NCI-H345 treated with DMSO at 0.1 percent for 48 hours (cell line): ENCODE measurements around the gene TGFB2.
"Not testable (repeated sequence)": the region's sequence is repeated elsewhere in the genome, so short reads cannot be mapped to it uniquely, and the experiment has no call there.

Source experiments
- DNase-seq: peaks from one replicate; lab custom pipeline; 2025; ENCODE audit not compliant: unreplicated experiment; lab: John Stamatoyannopoulos, UW

The TGFB2 gene

DNA sequence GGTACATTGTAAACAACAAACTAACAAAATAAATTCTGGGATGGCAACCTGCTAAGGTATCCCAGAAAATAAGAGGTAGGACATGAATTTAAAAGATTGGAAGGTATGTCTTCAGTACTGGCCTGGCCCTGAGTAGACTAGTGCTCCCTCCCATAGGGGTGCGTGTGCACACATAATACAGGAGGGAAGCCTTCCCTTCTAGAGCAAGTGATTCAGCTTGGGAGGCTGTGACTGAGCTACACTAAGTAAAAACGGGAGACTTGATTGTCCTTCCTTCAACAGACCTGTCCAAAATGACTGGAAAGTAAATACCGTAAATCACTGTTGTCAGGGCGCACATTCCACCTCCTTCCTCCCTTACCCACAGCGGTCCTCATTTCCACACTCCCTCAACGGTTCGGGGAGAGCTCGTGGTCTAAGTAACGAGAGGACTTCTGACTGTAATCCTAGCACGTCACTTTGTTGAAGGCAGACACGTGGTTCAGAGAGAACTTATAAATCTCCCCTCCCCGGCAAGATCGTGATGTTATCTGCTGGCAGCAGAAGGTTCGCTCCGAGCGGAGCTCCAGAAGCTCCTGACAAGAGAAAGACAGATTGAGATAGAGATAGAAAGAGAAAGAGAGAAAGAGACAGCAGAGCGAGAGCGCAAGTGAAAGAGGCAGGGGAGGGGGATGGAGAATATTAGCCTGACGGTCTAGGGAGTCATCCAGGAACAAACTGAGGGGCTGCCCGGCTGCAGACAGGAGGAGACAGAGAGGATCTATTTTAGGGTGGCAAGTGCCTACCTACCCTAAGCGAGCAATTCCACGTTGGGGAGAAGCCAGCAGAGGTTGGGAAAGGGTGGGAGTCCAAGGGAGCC lies at the start of gene TGFB2:
TSS of gene TGFB2 (plus strand) at position 523 of the 859 bp plus-strand sequence. CDS start 1,366 bp downstream, outside the sequence.
- DNase-seq = peak; percentile 58

GRCh38 chr1:218296162-218296561 lies 49.0 kb upstream of the TGFB2 start:
- no peak for DNase-seq

GRCh38 chr1:218297461-218297860 lies 47.7 kb upstream of the TGFB2 start:
- DNase-seq = no peak

DNA sequence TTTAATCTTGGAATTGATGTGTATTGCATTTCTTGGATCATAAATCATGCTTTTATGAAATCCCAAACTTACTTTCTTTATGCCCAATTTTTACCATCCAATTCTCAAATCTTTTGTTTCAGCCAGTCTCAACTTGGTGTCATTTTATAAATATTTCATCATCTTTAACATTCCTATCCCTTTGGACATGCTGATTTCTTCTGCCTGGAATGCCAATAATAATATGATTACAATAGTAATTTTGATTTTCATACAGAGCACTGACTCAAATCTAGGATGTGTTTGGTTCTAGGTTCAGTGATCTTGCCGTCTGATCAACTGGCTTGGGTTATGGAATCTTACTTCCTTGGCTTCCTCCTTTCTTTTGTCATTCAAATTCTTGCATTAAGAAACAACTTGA lies 47.3 kb upstream of the TGFB2 start:
- no peak for DNase-seq

GRCh38 chr1:218298398-218298797 lies 46.7 kb upstream of the TGFB2 start:
- DNase-seq = no peak

- no peak for DNase-seq
Measured at GRCh38 chr1:218299416-218299815, 45.7 kb upstream of the TGFB2 start.

GRCh38 chr1:218301217-218301616 lies 43.9 kb upstream of the TGFB2 start:
- no peak for DNase-seq

GRCh38 chr1:218302155-218302554 lies 43.0 kb upstream of the TGFB2 start:
- DNase-seq = no peak

- no peak for DNase-seq
Measured at GRCh38 chr1:218303176-218303879, 41.8 kb upstream of the TGFB2 start.

GRCh38 chr1:218304281-218305039 lies 40.7 kb upstream of the TGFB2 start:
- DNase-seq = peak; percentile 96

- no peak for DNase-seq
Measured at GRCh38 chr1:218305472-218306064, 39.6 kb upstream of the TGFB2 start.

GRCh38 chr1:218312509-218312908 lies 32.6 kb upstream of the TGFB2 start:
- no peak for DNase-seq

DNA sequence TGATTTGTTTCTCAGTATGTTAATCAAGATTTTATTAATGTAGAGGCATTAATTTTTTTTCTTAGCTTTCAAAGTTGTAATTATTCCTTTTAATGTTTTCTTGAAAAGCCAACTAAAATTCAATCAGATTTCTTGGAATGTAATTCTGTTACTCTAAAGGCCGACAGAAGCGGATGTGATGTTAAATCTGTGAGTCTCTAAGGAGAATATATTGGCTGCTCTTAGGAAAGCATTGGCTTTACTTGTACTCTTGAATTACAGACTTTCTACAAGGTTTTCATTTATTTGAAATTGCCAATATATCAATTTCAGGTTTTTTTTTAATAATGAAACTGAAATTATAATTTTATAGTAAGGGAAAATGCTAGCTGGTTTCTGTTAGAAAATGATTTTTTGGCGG lies 30.8 kb upstream of the TGFB2 start:
- no peak for DNase-seq

DNA sequence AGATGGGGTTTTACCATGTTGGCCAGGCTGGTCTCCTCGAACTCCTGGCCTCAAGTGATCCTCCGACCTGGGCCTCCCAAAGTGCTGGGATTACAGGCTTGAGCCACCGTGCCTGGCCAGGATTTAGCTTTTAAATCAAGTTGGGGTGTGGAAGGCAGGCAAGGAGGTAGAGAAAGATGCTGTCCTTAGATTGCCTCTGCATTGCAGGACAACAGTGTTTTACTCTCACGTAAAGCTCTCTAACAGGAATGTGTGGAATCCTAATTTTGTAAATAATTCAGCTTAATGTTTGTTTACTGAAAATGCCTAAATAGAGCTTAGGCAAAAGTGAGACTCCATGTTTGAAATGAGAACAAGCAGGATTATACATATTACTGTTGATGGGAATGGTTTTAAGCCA lies 29.5 kb upstream of the TGFB2 start:
- DNase-seq = no peak

DNA sequence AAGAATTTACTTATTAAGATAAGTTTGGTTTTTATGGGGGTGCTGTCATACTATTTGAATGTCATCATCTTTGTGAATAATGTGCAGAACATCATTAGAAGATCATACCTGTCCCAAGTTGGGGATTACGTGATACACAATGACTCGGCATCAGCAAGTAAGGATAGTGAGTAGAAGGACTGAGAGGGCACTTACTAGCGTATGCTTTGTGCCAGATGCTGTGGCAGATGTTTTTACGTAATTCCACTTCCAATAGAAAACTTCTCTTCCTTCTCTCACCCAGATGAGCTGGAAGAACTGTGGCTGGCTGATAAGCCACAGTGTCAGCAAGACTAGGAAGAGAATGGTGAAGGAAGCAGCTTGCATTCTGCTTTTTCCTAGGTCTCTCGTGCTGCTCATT lies 28.1 kb upstream of the TGFB2 start:
- no peak for DNase-seq

- not testable (repeated sequence) for DNase-seq
Measured at GRCh38 chr1:218320182-218320581, 25.0 kb upstream of the TGFB2 start.

DNA sequence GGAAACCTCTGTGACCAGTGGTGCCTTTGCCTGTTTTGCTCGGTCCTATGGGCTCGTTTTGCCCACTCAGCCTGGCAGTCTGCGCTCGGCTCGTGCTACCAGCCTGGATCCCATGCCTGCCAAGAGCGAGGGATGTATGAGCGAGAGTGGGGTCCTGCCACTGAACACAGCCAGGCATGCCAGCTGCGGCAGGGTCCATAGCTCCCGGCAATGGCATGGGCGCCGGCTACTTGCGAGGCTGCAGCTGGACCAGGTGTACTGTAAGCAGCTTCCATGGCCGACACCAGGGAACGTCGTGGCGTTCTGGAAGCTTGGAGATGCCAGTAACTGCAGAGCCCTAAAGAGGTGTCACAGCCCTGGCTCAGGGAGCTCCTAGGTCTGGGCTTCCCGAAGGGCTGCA lies 22.4 kb upstream of the TGFB2 start:
- no peak for DNase-seq

GRCh38 chr1:218323568-218324225 lies 21.4 kb upstream of the TGFB2 start:
- DNase-seq = no peak

DNA sequence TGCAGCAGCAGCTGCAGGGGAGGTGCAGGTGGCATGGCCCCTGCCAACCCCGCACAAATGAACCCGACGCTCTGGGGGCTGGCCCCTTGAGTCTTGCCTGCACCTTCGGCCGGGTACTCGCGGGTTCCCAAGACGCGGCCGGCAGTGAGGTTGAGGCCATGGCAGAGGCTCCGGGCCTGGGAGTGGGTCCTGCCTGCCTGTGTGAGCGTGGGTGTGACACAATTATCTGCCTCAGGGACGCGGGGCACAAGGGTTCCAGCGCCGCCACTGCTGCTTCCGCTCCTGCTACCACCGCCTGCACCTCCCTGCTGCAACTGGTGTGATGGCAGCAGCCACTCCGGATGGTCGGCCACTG lies 20.9 kb upstream of the TGFB2 start:
- no peak for DNase-seq

DNA sequence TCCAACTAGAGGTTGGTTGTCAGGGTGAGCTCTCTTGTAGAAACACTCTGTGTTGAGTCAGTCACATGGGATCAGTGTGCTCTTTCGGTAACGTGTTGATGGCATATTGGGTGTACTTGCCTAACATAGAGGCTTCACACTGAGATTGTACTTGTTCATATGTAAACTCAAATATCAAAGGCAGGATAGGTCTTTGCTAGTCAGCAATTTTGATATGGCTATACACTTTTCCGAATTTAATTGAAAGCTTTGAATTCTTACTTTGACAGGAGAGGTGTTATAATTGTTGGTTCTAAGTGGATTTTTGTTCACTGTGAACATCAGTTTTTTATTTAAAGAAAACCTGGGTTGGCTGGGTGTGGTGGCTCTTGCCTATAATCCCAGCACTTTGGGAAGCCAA lies 16.4 kb upstream of the TGFB2 start:
- DNase-seq = no peak
